ENCODE measurements around the gene ALDH3A1.
"Not testable (repeated sequence)": the region's sequence is repeated elsewhere in the genome, so short reads cannot be mapped to it uniquely, and the experiment has no call there.

The ALDH3A1 gene

GRCh38 chr17:19766421-19767270, 18.5 kb upstream of the ALDH3A1 start:
- TF ChIP-seq CTCF (IDR thresholded peaks at IDR 0.05; ENCODE audit: low read length, missing control alignments) = peak; percentile 98
- DNase-seq (ENCODE audit: low read depth) = peak; percentile 63
- H3K4me3 ChIP-seq (replicated peaks; ENCODE audit: low read depth, low read length) = no peak overlapping the region

- no peak overlapping the region for H3K4me3 ChIP-seq (replicated peaks; ENCODE audit: low read depth, low read length)
- TF ChIP-seq CTCF (IDR thresholded peaks at IDR 0.05; ENCODE audit: low read length, missing control alignments) = no peak
- DNase-seq (ENCODE audit: low read depth) = no peak
Measured at GRCh38 chr17:19766016-19766415, 17.9 kb upstream of the ALDH3A1 start.

GRCh38 chr17:19763991-19764390, 15.9 kb upstream of the ALDH3A1 start:
- H3K4me3 ChIP-seq (replicated peaks; ENCODE audit: low read depth, low read length); DNase-seq (ENCODE audit: low read depth): not testable (repeated sequence)

- no peak for DNase-seq (ENCODE audit: low read depth)
- TF ChIP-seq CTCF (IDR thresholded peaks at IDR 0.05; ENCODE audit: low read length, missing control alignments) = no peak
- no peak overlapping the region for H3K4me3 ChIP-seq (replicated peaks; ENCODE audit: low read depth, low read length)
Measured at GRCh38 chr17:19763416-19763815, 15.3 kb upstream of the ALDH3A1 start.

GRCh38 chr17:19762515-19762961, 14.4 kb upstream of the ALDH3A1 start:
- no peak overlapping the region for H3K4me3 ChIP-seq (replicated peaks; ENCODE audit: low read depth, low read length)
- peak; percentile 62 for DNase-seq (ENCODE audit: low read depth)
- TF ChIP-seq CTCF (IDR thresholded peaks at IDR 0.05; ENCODE audit: low read length, missing control alignments) = peak; percentile 60

GRCh38 chr17:19760746-19761145, 12.6 kb upstream of the ALDH3A1 start:
- TF ChIP-seq CTCF (IDR thresholded peaks at IDR 0.05; ENCODE audit: low read length, missing control alignments) = no peak
- no peak overlapping the region for H3K4me3 ChIP-seq (replicated peaks; ENCODE audit: low read depth, low read length)
- DNase-seq (ENCODE audit: low read depth) = no peak

- no peak for TF ChIP-seq CTCF (IDR thresholded peaks at IDR 0.05; ENCODE audit: low read length, missing control alignments)
- H3K4me3 ChIP-seq (replicated peaks; ENCODE audit: low read depth, low read length) = no peak overlapping the region
- no peak for DNase-seq (ENCODE audit: low read depth)
Measured at GRCh38 chr17:19759568-19760549, 11.8 kb upstream of the ALDH3A1 start.
